Daoy (cell line): ENCODE measurements around the gene PDPK1. TPM values are rescaled to one million over a fixed set of nuclear protein-coding genes. Genes with fewer than 3 reads are reported as not detected.

Source experiments
- DNase-seq: peaks from one replicate; pipeline ENCODE4 v3.0.0-alpha.2; 2015; ENCODE audit warnings: low read depth
- total RNA-seq: library from RNA; depleted of rRNA; stranded (reverse); fragments of >200 nt; shearing (Covaris generic); gene quantifications from 2 replicates; pipeline ENCODE4 v1.2.3, GENCODE V29; 2014

The PDPK1 gene
- total RNA-seq, 1 experiment from 2014 or later = 10.5 TPM

DNA sequence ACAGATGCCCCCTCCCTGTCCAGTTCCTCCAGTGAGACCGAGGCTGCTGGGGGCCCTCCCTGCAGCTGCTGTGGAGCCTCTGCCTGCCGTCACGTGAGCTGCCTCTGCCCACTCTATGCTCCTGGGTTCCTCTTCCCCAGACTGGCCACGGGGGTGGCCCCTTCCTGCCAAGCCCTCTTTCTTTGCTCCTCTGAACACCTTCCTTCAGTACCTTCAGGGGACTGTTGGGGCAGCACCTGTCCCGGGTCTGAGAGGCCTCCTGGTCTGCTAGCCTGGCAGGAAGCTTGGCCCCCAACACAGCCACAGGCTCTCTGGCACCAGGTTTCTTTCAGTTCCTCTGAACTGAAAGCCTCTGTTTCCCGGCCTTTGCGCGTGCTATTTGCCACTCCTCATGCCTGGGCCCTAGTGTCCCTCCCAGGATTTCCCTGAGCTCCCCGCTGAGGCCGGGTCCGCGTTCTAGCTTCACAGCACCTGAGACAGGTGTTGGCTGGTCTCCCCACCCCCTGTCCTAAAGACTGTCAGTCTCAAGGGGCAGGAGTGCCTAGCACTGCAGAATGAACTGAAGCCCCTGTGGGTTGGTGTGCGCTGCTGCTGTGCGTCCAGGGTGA lies 30.7 kb upstream of the PDPK1 start:
- no peak for DNase-seq

DNA sequence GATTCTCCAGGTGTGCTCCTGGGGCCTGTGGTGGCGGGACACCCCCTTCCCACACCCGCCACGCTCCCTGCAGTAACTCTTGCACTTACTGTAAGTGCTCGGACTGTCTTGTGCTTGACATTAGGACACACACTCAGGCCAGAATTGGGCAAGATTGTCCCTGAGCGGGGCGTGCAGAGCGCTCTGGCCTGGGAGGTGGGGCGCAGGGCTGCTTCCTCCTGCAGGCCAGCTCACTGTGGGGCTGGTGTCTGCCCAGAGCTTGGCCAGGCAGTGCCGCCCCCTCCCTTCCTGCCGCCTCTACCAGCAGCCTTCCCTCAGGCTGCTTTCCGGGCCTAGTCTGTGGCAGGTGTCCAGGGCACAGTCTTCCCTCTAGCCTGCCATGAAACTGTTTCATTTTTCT lies 30.2 kb upstream of the PDPK1 start:
- no peak for DNase-seq

DNA sequence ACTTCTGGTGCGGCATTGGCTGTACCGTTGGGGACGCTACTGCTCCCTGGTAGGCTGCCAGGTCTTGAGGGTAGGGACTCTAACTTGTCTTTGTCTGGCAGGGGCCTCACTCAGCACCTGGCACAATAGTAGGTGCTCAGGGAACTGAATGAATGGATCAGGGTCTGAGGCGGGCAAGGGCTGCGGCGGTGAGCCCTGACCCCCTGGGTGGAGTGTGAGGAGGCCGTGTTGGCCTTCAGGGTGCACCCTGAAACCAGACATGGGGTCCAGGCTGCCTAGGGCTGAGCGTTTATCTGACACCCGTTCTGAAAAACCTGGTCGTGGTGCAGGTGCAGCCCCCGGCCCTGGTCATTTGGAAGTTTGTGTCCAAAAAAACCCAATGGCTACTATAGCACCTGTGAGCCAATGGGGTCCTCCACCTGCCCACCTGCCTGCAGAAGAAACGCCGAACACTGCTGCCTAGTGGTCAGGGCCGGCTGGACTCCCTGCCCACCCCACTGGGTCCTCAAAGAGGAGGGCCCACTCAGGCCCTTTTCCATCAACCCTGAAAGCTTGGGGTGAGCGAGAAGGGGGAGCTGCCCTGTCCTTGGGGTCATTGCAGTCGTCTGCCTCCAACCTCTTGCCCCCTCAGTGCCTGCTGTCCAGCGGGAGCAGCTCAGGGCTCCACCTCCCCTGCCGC lies 29.0 kb upstream of the PDPK1 start:
- DNase-seq = no peak

DNA sequence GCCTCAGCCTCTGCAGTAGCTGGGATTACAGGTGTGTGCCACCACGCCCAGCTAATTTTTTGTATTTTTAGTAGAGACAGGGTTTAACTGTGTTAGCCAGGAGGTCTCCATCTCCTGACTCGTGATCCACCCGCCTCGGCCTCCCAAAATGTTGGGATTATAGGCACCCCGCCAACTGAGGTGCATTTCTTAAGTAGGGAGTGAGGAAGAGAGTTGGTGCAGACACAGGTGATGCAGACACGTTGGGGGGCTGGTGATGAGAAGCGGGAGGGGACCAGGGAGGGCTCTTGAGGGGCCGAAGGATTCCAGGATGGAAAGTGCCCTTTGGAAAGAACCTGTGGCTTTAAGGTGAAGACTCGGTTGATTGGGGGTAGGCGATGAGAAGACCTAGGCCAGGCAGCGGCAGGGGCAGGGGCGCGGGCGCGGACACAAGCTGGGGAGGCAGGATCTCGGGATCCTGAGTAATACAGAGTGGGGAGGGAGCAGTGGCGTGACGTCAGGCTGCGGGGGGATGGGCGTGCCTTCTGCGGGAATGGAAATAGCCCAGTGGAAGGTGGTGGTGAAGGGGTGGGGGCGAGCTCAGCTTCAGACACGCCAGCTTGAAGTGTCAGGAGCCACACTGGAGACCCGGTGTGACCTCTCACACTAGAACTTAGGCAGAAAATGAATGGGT lies 26.6 kb upstream of the PDPK1 start:
- peak; percentile 56 for DNase-seq

DNA sequence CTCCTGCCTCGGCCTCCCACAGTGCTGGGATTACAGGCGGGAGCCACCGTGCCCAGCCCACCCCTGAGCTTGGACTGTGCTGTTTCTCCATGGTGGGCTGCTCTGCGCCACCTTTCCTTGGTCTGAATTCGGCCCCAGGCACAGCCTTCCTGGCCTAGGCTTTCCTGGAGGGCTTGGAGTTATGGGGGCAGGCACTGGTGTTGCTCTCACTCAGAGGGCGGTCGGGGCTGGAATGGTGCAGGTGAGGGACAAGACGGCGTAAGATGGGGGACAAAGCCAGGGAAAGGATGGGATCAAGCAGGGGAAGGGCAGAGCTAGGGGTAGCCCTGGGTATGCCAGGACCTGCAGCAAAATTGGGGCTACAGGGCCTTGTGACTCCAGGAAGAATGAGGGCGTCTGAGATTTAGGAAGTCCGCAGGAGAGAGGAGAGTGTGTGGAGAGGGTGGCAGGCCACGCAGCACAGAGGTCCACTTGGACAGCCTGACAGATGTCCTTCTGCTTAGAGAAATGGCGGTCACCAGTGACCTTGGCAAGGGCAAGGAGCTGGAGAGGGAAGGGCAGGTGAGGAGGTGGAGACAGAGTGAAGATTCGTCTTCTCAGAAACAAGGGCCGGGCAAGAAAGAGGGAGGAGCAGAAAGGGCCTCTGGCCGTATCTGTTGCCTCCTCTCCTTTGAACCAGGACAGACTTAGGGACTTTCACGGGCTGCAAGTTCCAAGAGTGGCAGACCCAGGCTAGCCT lies 25.7 kb upstream of the PDPK1 start:
- no peak for DNase-seq

DNA sequence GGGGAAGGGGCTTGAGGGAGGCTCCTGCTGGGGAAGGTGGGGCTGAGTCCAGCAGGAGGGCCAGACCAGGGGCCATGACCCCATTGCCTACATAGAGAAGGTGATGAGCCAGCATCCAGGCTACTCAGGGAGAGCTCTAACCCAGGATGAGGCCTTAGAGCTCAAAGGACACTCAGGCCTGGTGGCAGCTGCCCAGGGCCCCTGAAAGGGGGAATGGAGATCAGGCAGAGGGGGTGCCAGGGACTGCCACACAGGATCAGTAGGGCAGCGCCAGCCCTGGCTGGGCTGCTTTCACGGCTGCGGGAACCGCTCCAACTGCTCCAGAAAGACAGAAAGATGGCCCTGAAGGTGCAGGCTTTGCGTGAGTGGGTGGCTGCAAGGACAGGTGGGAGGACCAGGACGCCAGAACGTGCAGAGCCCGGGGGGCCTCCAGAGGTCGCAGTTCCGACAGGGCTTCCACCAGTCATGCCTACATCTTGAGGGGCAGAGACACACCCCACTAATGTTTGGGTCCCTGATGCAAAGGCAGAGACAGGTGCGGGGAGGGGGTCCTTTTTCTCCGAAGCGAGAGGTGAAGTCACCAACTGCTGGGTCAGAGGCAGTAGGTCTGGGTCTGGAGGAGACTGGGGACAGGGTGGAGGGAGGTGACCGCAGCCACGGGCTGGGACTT lies 25.0 kb upstream of the PDPK1 start:
- no peak for DNase-seq

DNA sequence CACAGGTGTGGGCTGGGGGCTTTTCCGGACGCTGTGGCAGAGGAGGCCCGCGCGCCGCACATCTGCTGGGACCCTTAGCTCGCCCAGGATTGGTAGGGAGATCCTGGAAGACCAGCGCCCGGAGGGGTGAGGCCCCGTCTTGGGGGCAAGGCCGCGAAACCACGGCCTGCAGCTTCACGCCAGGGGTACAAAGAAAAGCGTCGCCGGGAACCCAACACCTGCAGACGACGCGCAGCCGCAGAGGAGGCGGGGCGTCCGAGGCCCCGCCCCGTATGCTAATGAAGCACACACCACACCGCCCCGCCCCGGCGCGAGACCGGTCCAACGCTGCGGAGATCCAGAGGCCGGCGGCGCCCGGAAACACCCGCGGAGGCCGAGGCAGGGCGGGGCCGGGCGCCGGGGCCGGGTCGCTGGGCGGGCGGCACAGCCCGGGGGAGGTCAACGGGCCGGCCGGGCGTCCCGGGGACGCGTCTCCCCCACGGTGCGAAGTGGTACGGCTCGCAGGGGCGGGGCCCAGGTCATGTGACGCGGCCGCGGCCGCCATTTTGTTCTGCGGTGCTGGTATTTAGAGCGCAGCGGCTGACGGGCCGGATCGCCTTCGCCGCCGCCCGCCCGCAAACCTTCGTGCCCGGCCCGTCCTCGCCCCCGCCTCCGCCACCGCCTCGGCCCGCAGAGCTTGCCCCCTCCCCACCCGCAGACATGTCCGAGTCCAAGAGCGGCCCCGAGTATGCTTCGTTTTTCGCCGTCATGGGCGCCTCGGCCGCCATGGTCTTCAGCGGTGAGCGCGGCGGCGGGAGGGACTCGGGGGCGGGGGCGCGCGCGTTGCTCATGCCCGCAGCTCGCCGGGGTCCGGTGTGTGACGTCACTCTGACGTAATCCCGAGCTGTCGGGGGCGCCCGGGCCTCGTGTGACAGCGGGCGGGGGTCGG lies 24.2 kb upstream of the PDPK1 start, which contains the start of gene ATP6V0C:
TSS of gene ATP6V0C (plus strand) at position 548 of the 928 bp plus-strand sequence. CDS start at position 700, 152 bp downstream.
- peak; percentile 88 for DNase-seq

DNA sequence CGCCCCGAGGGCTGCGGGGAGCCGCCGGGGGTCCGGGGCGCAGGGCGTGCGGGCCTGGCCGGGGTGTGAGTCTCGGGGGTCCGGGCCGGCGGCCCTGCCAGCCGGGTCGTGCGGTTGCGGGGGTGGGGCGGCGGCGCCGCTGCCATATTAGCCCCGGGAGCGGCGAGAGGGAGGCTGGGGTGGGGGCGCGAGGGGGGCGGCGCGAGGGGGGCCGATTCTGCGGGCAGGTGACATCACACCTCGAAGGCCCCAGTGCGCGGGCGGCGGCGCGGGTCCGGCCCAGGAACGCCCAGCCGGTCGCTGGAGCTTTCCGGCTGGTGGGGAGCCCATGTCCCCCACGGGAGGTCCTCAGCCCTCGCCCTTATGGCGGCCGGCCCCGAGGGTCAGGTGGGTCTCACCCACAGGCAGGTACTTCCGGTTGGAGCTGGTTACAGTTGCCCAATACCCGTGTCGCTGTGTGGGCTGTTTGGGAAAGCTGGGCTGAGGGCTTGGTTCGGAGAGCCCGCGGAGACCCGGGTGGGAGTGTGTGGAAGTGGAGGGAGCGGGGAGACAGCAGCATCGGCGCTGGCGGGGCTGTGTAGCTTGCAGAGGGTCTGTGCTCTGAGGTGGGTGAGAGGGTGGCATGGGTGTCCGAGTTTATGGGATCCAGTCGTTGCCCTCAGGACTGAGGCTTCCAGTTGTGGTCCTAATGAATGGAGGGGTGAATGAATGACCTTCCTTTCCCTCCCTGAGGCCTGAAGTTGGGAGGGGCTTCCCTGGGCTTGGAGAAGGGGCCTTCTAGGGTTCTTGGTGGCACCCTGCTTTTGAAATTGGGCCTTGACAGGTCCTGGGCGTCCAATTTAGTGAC lies 23.3 kb upstream of the PDPK1 start:
- no peak for DNase-seq

DNA sequence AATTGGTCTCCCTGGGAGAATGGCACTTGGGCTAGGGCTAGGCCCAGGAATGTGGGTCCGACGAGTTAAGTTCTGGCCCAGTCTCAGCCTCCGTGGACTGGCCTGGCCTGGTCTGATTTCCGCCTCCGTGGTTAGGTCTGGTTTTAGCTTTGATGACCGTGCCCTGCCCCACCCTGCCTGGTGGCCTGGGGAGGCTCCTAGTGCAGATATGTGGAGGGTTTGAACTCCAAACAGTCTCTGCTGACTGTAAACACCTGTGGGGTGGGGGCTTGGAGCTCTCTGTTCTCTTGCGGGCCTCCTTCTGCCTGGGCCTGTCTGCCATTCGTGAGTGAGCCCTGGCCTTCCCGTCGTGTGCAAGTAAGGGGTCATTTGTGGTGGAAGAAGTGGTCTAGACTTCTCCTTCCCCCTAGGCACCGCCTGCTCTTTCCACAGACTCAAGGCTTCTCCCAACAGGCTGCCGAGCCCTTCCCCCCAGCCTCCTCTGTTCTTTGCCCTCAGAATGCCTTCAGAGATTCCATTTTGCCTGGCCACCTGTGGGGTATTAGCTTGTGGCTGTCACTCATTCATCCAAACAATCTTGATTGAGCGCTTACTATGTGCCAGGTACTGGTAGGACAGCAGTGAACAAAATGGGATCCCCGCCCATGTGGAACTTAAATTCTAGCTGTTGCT lies 22.5 kb upstream of the PDPK1 start:
- no peak for DNase-seq

DNA sequence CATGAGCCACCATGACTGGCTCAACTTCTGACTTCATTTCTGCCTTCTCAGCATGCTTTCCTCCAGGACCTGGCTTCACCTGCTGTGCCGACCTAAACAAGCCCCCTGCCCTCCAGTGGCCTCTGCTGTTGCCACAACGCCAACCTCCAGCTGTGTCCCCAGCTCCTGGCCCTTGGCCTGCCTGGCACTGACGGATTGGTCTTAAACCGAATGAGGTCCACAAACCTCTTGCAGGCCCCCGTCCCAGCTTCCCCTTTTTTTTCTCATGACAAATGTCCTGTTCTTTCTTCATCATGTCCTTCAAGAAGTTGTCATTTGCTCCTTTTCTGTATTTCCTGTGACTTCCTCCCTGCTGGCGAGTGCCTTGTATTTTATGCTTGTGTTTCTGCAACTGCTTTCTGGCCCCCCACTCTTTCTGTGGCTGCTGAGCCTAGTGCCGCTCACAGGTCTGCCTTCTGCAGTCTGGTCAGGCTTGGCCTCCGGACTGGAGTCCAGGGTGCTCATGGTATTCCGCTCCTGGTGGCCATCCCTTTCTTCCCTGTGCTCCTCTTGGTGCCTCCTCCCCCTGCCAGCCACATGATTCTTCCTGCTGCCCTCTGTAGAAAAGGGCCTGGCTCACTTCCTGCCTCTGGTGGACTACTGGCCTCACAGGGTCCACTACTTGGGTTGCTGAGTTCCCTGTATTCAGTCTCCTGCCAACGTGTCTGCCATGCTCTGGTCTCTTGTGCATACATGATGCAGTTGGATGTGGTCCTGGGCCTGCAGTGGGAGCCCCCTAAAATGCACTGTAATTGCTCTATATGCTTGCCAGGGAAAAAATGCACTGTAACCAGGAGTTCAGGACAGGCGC lies 21.2 kb upstream of the PDPK1 start:
- no peak for DNase-seq

DNA sequence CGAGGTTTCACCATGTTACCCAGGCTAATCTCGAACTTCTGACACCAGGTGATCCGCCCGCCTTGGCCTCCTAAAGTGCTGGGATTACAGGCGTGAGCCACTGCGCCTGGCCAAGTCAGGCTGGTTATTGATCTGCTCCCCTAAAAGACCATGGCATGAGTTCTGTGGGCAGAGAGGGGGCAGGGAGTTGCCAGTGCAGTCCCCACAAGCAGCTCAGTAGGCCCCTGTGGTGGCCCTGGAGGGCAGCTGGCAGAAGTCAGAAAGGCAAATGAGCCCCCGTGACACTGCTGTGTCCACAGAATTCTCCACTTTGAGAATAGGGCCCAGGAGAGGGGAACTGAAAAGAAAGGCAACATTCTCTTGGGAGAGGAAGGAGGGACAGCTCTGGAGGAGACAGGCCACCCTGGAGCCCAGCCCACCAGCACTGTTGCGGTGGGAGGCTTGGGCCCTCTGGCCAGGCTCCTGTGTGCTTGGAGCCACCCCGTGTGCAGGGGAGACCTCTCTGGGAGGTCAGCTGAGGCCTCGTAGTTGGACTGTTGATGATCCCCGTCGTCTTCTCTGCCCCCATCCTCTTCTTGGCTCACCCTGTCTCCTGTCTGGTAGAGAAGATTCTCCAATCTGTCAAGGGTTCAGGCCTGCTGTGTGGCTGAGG lies 19.7 kb upstream of the PDPK1 start:
- no peak for DNase-seq

DNA sequence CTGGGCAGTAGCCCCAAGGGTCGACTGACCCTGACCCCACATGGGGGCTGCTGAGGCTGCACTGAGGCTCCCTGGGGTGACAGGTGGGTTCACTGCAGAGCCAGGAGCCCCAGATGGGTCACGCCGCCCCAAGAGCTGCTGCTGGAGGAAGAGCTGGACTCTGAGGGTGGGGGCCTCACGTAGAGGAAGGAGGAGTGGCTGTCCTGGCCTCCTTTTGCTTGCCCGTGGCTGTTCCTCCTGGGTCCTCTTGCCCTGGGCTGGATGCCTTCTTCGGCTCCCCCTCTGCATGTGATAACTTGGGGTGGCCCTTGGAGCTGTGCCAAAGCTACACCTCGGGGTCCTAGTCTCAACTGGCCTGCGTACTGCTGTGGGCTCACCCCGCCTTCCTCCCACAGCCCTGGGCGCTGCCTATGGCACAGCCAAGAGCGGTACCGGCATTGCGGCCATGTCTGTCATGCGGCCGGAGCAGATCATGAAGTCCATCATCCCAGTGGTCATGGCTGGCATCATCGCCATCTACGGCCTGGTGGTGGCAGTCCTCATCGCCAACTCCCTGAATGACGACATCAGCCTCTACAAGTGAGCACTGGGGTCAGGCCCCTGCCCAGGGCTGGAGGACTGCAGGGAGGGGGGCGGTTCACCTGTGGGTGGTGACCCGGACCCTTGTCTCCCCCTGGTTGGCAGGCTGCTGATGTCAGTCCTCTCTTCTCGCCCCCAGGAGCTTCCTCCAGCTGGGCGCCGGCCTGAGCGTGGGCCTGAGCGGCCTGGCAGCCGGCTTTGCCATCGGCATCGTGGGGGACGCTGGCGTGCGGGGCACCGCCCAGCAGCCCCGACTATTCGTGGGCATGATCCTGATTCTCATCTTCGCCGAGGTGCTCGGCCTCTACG lies 18.8 kb upstream of the PDPK1 start:
- no peak for DNase-seq

DNA sequence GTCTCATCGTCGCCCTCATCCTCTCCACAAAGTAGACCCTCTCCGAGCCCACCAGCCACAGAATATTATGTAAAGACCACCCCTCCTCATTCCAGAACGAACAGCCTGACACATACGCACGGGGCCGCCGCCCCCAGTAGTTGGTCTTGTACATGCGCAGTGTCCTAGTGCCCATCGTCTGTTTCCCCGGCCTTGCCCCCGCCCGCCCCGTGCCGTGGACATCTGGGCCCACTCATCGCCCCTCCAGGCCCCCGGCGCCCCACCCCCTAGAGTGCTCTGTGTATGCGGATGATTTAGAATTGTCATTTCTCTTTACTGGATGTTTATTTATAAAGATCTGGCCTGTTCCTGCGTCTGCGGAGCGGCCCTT lies 18.1 kb upstream of the PDPK1 start:
- DNase-seq = no peak

DNA sequence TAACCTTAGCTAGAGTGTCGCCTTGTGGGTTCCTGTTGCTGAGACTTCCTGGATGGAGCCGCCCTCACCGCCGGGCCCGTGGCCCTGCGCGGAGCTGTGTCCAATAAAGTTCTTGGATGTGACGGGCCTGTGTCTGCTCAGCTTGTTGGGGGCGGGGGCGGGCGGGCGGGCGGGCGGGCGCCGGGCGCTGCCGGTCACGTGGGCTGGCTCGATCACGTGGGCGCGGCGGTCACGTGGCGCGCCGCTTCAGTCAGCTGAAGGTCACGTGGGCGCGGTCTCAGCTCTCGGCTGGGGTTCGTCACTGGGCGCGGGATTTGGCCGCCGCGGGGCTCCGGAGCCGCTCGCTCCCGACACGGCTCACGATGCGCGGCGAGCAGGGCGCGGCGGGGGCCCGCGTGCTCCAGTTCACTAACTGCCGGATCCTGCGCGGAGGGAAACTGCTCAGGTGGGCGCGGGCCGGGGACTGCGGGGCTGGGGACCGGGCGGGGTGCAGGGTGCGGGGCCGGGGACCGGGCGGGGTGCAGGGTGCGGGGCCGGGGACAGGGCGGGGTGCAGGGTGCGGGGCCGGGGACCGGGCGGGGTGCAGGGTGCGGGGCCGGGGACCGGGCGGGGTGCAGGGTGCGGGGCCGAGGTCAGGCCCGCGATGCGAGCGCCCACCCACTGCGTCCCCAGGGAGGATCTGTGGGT lies 17.6 kb upstream of the PDPK1 start, which contains the start of gene AMDHD2:
TSS of gene AMDHD2 (plus strand) at position 275 of the 687 bp plus-strand sequence. CDS start at position 363, 88 bp downstream.
- DNase-seq = peak; percentile 89

DNA sequence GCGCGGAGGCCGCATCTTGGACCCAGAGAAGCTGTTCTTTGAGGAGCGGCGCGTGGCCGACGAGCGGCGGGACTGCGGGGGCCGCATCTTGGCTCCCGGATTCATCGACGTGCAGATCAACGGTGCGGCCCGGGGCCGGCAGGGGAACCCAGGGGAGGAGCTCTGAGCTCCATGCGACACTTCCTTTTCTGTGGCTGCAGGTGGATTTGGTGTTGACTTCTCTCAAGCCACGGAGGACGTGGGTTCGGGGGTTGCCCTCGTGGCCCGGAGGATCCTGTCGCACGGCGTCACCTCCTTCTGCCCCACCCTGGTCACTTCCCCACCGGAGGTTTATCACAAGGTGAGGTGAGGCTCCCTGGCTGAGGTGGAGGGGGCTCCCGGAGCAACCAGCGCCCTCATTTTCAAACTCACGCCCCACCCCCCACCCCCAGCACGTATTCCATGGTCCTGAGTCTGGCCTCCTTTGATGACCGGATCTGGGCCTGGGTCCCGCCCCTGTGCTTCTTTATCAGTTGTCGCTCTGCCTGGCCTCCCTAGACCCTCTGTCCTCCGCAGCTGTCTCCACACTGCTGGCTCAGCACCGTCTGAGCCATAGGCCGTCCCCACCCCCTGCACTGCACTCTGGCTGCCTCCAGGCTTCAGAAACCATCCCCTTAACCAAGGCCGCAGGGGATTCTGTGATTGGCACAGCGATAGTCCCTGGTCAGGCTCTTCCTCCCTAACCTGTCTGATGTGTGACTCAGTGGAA lies 16.9 kb upstream of the PDPK1 start:
- no peak for DNase-seq
